HUES64 (cell line): ENCODE measurements around the gene SDK1.

ENCODE experiments used
- H3K27ac ChIP-seq: 2 replicates; pipeline ENCODE4 v1.7.0; 2013; ENCODE audit warnings: low read depth, low read length, inconsistent platforms
- H3K27me3 ChIP-seq: 2 replicates; pipeline ENCODE4 v1.6.1; 2013; ENCODE audit warnings: mild to moderate bottlenecking, low read length; ENCODE audit not compliant: insufficient read depth
- H3K36me3 ChIP-seq: 2 replicates; pipeline ENCODE4 v1.6.1; 2013; ENCODE audit warnings: mild to moderate bottlenecking, low read length; ENCODE audit not compliant: insufficient read depth
- H3K4me1 ChIP-seq: 2 replicates; pipeline ENCODE4 v1.6.1; 2013; ENCODE audit warnings: mild to moderate bottlenecking, low read length, moderate library complexity; ENCODE audit not compliant: insufficient read depth
- H3K4me3 ChIP-seq: 2 replicates; pipeline ENCODE4 v1.5.1; 2013; ENCODE audit warnings: mild to moderate bottlenecking, low read length, moderate library complexity
- H3K9ac ChIP-seq: 2 replicates; pipeline ENCODE4 v1.6.1; 2013; ENCODE audit warnings: mild to moderate bottlenecking, low read depth, low read length
- H3K9me3 ChIP-seq: 2 replicates; pipeline ENCODE4 v1.6.1; 2013; ENCODE audit warnings: low read depth, low read length; ENCODE audit not compliant: insufficient read depth
- WGBS: fragments of 150-250, 120-280 bp; methylation state at CpG from one replicate; pipeline ENCODE4 v1.1.7; 2013; ENCODE audit warnings: missing lambda C conversion rate; 5-methylcytosine and 5-hydroxymethylcytosine counted together

SDK1 gene

DNA sequence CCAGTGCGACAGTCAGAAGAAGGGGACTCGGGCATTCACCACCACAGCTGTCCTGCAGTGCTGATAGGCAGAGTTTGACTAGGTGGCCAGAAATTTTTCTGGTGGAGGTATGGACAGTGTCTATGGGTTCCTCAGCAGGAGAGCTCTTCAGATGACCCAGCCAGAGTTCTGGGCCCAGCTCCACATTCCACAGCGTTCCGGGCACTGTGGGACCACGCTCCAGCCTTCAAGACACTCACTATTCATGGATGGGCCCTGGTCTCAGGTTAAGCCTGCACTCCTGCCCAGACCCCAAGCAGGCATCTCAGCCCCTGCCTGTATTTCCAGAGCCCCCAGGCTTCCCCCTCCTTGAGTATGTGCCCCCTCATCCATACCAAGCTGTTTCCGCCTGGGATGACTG is 884.1 kb downstream of the SDK1 start:
- WGBS, result 95% methylated on average over 6 of the region's 6 CpGs
- Histone ChIP-seq H3K27me3 (no peaks in the 10 kb centered on the region), H3K4me1 (no peaks in the 10 kb centered on the region), H3K36me3 (no peaks in the 10 kb centered on the region), H3K27ac (no peak overlapping the region), H3K9me3 (no peaks in the 10 kb centered on the region), H3K4me3 (no peak overlapping the region), H3K9ac (no peak overlapping the region)

DNA sequence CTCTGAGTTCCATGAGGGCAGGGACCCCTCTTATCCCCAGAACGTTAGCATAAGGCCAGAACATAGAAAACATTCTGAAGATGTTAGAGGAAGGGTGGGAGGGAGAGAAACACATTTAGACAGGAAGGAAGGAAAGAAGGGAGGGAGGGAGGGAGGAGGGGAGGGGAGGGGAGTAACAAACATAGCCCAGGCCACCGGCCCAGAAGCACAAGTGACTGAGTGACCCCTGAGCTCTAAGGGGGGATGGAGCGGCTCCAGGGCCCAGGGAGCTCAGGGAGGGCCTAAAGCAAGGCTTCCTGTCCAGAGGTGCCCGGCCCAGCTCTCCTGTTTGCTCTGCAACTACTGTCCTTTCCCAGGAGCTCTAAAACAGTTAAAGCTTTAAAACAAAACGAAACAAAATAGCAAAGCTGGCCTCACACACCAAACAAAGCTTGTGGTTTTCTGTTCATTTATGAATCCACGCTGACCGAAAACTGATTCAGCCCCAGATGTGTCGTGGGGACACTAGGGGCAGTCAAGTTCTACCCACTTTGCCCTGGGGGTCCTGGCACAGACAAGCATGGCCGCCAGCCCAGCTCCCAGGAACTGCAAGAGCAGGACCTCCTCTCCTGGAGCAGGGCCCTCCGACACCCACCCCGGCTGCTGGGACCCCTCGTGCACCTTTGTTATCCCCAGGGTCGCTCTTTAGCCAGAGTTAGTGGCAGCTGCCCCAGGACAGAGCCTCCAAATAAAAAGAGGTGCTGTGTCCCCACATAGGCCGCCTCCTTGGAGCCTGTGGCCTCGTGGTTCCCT is 884.9 kb downstream of the SDK1 start:
- H3K9ac ChIP-seq, result no peak overlapping the region
- H3K36me3 ChIP-seq, result no peaks in the 10 kb centered on the region
- no peaks in the 10 kb centered on the region for H3K4me1 ChIP-seq
- H3K9me3 ChIP-seq, result no peaks in the 10 kb centered on the region
- no peaks in the 10 kb centered on the region for H3K27me3 ChIP-seq
- H3K4me3 ChIP-seq, result no peak overlapping the region
- WGBS, result 90% methylated on average over 15 of the region's 15 CpGs
- H3K27ac ChIP-seq, result no peak overlapping the region

DNA sequence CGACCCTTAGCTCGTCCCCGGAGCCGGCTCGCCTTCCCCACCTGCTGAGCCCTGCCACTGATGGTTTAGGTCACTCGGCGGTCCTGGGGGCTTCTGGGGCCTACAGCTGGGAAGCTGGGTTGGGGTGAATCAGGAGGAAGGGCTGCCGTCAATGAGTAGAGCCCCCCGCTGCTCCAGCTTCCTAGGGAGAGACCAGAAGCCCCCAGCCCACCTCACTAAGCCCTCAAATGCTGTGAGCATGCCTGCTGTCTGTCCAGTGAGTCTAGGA is 885.4 kb downstream of the SDK1 start:
- H3K27ac ChIP-seq, result no peak overlapping the region
- no peaks in the 10 kb centered on the region for H3K27me3 ChIP-seq
- H3K9ac ChIP-seq, result no peak overlapping the region
- H3K36me3 ChIP-seq, result no peaks in the 10 kb centered on the region
- 95% methylated on average over 9 of the region's 9 CpGs for WGBS
- H3K4me3 ChIP-seq, result no peak overlapping the region
- H3K4me1 ChIP-seq, result no peaks in the 10 kb centered on the region
- H3K9me3 ChIP-seq, result no peaks in the 10 kb centered on the region

DNA sequence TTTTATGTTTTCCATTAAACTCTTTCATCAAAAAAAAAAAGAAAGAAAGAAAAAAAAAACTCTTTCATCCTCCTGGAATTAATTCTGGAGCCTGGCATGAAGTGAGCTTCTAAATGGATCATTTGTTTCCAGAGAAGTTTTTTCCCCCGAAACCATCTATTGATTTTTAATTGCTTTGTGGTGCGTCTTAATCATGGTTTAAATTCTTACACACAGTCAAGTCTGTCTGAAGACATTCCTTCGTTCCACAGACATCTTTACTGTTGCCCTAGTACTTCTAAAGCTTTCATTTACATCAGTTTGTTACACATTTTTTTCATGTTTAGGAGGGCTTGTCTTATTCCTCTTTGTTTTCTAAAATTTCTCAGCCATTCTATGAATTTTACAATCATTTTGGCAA is 887.6 kb downstream of the SDK1 start:
- Histone ChIP-seq H3K9me3 (no peaks in the 10 kb centered on the region), H3K36me3 (no peaks in the 10 kb centered on the region), H3K4me1 (no peaks in the 10 kb centered on the region), H3K4me3 (no peak overlapping the region), H3K27ac (no peak overlapping the region), H3K27me3 (no peaks in the 10 kb centered on the region), H3K9ac (no peak overlapping the region)
- WGBS, result 92% methylated on average over 3 of the region's 3 CpGs

DNA sequence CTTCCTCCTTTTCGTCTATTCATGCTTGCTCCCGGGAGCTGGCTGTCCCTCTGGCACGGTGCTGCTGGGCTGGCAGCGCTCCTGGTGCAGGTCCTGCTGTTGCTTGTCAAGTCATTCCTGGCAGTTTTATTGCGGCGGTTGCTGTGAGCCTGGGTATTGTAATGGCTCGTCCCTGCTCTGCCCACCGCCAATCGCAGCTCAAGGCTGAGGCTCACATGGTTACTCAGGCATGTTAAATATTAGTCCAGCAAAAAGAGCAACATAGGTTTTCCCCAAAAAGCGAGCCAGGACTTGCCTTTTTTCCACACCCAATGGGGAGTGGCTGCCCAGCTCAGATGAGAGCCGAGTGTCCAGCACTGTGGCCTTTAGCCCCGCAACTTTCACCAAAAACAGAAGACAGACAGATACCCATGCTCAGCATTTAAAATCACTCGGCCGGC is 888.1 kb downstream of the SDK1 start:
- WGBS, result 85% methylated on average over 14 of the region's 14 CpGs
- no peaks in the 10 kb centered on the region for H3K27me3 ChIP-seq
- H3K27ac ChIP-seq, result no peak overlapping the region
- H3K9ac ChIP-seq, result no peak overlapping the region
- H3K36me3 ChIP-seq, result no peaks in the 10 kb centered on the region
- no peaks in the 10 kb centered on the region for H3K4me1 ChIP-seq
- H3K4me3 ChIP-seq, result no peak overlapping the region
- H3K9me3 ChIP-seq, result no peaks in the 10 kb centered on the region

DNA sequence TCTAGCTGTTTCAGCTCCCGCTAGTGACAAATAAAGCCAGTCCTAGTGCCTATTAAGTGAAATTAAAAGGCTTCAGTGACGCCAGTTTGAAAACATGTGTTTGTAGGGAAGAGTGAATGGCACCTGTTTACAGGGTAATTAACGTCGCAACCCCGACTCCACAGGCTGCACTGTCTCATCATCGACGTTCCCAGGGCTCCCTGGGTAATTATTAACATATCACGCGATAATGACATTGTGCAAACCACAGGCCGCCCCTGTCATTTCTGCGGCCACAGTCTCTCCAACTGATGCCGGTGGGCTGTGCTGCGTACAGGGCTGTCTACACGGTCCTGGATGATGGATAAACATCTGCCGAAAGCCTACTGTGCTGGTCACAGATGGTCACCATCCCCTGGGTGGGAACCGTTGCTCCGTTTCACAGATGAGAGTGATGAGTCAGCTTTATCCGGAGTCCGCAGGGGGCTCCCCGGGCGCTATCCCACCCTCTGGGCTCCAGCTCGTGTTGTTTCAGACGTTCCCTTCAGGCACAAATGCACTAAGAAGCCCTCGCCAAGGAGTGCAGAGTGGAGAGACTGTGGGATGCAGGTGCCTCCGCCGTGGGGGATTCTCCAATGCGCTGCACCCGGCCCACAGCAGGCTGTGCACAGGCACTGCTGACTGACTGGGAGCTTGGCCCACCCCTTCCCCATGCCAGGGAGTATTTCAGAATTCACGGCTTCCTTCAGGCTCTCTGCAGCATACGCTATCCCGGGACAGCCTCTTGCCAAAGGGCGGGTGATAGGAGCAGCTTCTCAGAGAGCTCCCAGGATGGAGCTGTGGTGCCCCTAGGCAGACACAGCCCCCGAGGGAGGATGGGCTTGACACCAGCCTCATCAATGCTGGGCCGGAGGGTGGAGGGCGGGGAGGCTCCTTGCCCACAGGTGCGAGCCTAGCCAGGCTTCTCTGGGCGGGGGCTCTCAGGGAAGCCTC is 889.2 kb downstream of the SDK1 start:
- H3K27me3 ChIP-seq, result no peaks in the 10 kb centered on the region
- no peak overlapping the region for H3K9ac ChIP-seq
- H3K4me3 ChIP-seq, result no peak overlapping the region
- no peaks in the 10 kb centered on the region for H3K36me3 ChIP-seq
- H3K27ac ChIP-seq, result no peak overlapping the region
- WGBS, result 84% methylated on average over 37 of the region's 37 CpGs
- H3K4me1 ChIP-seq, result no peaks in the 10 kb centered on the region
- H3K9me3 ChIP-seq, result no peaks in the 10 kb centered on the region

DNA sequence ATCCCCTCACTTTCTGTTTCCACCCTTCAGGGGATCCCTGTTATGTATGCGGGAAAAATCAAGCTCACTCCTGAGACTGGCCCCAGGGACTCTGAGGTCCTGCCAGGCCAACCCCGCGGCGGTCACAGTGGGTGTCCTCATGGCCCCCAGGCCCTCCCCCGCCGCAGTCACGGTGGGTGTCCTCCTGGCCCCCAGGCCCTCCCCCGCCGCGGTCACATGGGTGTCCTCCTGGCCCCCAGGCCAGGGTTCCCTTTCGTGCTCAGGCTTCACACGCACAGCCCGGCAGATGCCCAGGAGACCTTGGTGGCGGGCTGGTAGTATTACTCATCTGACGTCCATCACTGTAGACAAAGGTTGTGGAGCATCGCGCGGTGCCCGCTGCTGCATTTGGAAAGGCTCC is 890.0 kb downstream of the SDK1 start:
- WGBS, result 90% methylated on average over 19 of the region's 19 CpGs
- Histone ChIP-seq H3K4me3 (no peak overlapping the region), H3K4me1 (no peaks in the 10 kb centered on the region)

DNA sequence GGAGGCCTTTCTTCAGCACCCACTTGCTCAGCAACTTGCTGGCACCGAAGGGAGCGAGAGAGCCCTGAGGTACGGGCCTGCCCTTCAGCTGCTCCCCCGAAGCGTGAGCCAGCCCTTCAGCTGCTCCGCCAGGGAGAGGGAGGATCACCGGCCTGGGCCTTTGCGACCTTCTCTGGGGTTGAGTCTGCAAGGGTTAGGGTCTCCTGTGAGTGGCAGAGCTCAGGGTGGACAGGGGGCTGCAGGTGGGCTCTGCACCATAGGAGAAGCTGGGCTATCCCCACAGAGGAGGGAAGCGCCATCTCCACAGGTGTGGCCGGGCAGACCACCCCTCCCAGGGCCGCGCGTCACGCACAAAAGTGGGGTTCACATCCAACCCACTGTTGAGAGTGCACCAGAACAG is 890.5 kb downstream of the SDK1 start:
- Histone ChIP-seq H3K27ac (no peak overlapping the region), H3K9me3 (no peaks in the 10 kb centered on the region), H3K4me1 (no peaks in the 10 kb centered on the region), H3K9ac (no peak overlapping the region), H3K27me3 (no peaks in the 10 kb centered on the region), H3K4me3 (no peak overlapping the region), H3K36me3 (no peaks in the 10 kb centered on the region)
- WGBS, result 93% methylated on average over 14 of the region's 14 CpGs

More for the DNA sequence above, 890.0 kb downstream of the SDK1 start:
- Histone ChIP-seq H3K9ac (no peak overlapping the region), H3K9me3 (no peaks in the 10 kb centered on the region), H3K36me3 (no peaks in the 10 kb centered on the region), H3K27me3 (no peaks in the 10 kb centered on the region), H3K27ac (no peak overlapping the region)

DNA sequence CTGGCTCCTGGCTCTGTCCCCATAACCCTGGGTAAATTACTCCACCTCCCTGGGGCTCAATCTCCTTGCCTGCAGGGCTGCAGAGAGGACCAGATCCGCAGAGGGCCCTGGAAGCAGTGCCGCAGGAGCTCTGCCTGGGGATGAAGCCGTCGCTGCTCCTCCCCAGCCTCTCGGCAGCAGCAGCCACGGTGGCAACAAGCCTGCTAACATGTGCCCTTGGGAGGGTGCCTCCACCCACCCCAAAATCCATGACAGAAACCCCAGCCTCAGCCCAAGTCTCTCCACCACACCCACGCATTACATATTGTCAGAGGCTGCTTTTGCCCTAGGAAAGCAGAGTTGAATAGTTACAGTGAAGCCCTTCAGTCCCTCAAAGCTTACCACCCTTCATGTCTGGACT is 894.6 kb downstream of the SDK1 start:
- no peak overlapping the region for H3K9ac ChIP-seq
- no peak overlapping the region for H3K4me3 ChIP-seq
- H3K4me1 ChIP-seq, result no peaks in the 10 kb centered on the region
- no peak overlapping the region for H3K27ac ChIP-seq
- 90% methylated on average over 7 of the region's 7 CpGs for WGBS
- H3K9me3 ChIP-seq, result no peaks in the 10 kb centered on the region
- no peaks in the 10 kb centered on the region for H3K36me3 ChIP-seq
- H3K27me3 ChIP-seq, result no peaks in the 10 kb centered on the region

DNA sequence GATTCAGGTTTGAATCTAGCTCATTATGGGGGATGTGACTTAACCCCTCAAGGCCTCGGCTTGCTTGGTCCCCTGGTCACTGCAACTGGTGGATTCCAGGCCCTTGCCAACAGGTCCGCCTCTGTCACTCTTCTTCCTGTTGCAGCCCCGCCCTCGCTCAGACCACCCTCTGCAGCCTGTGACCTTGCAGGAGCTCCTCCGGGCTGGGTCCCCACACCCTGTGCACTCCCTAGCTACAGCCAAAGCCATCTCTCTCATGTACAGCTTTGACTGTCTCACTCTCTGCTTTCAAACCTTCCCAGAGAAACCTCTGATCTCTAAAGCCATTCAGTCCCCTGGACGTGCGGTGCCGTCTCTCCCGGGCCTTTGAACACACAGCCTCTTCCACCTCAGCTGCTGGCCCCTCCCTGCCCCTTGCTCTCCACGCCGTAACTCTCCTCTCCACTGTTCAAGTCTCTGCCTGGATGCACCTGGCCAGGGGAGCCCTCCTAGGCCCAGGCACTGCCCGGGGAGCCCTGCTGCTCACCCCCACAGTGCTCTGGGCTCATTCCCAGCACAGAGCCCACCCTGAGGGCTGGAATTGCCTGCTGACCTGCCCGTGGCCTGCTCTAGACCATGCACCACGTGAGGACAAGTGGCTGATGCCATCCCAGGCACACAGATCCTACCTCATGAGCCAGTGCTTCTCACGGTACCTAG is 895.2 kb downstream of the SDK1 start:
- H3K36me3 ChIP-seq, result no peaks in the 10 kb centered on the region
- WGBS, result 84% methylated on average over 15 of the region's 15 CpGs
- no peak overlapping the region for H3K9ac ChIP-seq
- no peak overlapping the region for H3K4me3 ChIP-seq
- no peaks in the 10 kb centered on the region for H3K9me3 ChIP-seq
- H3K27me3 ChIP-seq, result no peaks in the 10 kb centered on the region
- no peaks in the 10 kb centered on the region for H3K4me1 ChIP-seq
- H3K27ac ChIP-seq, result no peak overlapping the region

DNA sequence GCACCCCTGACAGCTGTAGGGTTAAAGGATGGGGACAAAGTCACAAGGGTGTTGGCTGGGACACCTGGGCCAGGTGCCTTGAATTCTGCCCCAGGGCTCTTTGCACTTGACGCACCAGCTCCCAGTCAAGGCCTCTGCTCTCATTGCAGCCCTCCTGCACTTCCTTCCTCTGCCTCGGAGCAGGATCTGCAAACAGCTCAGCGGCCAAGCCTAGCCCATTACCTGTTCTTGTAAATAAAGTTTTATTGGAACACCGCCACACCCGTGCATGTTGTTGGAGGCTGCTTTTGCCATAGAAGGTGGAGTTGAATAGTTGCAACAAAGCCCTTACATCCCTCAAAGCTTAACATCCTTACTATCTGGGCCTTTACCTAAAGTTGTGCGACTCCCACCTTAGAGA is 897.2 kb downstream of the SDK1 start:
- Histone ChIP-seq H3K36me3 (no peaks in the 10 kb centered on the region), H3K9ac (no peak overlapping the region), H3K9me3 (no peaks in the 10 kb centered on the region), H3K4me3 (no peak overlapping the region), H3K4me1 (no peaks in the 10 kb centered on the region), H3K27ac (no peak overlapping the region), H3K27me3 (no peaks in the 10 kb centered on the region)
- 92% methylated on average over 6 of the region's 6 CpGs for WGBS
